SKM-1 treated with dmso at 0.1 percent for 144 hours (cell line): ENCODE results near the gene MTREX.
A peak's percentile ranks its signal among the peaks of the same experiment; 100 is the strongest.

Experiments used
- DNase-seq: peaks from one replicate; lab custom pipeline; 2025; ENCODE audit not compliant: unreplicated experiment; lab: John Stamatoyannopoulos, UW

MTREX gene

DNA sequence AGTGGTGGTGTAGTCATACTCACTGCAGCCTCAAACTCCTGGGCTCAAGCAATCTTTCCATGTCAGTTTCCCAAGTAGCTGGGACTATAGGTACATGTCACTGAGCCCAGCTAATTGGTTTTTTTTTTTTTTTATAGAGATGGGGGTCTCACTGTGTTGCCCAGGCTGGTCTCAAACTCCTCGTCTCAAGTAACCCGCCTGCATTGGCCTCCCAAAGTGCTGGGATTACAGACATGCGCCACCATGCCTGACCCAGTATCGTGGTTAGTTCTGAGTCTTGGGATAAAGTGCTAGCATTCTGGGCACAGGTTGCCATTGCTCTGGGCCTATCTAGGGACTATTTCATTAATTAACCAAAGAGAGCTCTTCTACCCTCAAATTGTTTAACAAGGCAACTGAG, 118.7 kb downstream of the MTREX start:
- no peak for DNase-seq

DNA sequence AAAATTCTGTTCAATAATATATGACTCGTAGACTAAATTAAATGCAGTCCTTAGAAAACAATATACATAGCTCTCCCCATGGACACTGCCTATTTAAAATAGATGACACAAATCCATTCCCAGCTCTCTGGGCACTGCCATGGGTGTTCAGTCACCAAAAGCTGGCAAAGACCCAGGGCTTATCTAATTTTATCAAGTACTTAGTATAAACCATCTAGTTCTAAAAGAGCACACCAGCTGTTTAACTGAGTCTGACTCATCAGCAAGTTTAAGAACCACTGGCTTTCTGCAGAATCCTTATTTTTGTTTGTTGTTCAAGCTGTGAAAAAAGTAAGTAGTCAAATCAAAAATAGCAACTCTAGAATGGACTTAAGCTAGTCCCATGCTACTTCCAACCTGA, 119.4 kb downstream of the MTREX start:
- no peak for DNase-seq

DNA sequence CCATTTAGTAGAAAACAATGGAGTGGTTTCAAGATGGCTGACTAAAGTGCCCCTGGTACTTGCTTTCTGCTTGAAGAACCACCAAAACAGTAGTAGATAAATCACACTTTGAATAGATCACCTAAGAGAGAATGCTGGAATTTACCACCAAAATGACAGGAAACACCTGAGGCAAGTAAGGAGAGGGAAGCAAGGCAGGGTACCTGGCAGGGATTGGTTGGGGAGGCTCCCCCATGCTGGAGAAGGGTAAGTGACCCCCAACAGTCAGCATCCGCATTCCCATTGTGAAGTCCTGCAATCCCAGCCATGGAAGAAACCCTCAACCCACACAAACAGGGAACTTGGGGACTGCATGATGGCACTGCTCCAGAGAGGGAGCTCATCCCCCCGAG, 121.4 kb downstream of the MTREX start:
- DNase-seq = no peak

DNA sequence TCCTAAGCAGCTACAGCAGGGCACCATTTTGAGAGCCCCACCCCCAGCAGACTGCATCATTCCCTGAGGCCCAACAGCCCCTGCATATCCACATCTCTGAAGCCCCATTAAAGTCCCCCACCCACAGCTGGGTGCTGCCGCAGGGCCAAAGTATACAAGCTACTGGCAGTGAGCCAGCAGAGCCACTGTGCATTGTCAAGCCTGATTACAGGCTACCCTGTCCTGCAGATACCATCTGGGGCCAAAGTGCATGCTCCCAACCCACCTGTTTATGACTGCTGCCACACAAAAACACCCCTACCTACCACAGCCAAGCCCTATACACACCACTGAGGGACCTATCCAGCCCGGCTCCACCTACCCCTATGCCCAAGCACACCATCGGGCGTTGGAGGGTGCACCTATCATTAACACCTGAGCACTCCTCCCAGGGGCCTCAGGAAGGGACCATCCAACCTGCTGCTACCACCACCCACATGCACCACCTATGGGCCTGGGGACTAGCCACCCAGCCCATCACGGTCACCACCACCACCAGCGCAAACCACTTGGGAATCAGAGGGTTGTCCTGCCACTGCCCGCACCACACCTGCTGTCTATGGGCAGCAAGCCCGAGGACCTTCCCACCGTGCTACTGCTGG, 121.9 kb downstream of the MTREX start:
- no peak for DNase-seq

DNA sequence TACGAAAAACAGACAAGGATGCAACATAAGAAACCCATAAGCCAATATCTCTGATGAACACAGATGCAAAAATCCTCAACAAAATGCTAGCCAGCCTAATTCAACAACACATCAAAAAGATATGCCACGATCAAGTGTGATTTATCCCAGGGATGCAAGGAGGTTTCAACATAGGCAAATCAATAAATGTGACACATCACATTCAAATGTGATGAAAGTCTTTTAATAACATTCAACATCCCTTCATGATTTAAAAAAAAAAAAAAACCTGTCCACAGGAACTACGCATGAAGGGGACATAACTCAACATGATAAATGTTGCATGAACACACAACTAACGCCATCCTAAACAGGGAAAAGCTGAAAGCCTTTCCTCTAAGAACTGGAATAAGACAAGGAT, 124.8 kb downstream of the MTREX start:
- DNase-seq = no peak

DNA sequence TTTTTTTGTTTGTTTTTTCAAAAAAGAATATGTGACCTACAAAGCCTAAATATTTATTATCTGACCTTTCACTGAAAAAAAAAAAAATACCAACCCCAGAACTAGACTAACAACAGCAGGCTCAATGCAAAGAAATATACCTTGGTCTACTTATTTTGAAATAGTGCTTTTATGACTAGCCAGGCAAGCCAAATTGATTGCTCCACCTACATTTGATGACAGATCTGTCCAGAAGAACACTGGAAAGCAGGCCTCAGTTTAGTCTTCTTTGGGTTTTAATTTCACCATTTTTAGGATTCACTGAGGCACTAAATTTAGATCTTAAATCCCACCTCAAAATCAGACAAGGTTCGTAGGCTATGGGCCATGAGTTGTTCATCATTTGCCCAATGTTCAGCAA, 129.7 kb downstream of the MTREX start:
- DNase-seq = no peak

DNA sequence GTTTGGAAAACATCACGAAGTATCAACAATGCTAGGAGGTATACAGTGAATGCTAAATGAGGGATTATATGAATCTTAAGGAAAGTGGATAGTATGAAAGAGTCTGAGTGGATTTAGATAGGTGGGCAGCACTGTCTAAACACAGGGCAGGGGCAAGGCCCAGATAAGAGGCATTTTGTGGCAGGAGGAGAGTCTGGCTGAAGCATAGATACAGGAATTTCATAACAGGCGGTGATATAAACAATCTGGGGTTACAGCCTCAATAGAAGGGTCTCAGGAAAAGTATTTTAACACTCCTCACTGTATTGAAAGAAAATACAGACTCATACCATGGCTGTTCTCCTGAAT, 130.0 kb downstream of the MTREX start:
- DNase-seq = no peak

DNA sequence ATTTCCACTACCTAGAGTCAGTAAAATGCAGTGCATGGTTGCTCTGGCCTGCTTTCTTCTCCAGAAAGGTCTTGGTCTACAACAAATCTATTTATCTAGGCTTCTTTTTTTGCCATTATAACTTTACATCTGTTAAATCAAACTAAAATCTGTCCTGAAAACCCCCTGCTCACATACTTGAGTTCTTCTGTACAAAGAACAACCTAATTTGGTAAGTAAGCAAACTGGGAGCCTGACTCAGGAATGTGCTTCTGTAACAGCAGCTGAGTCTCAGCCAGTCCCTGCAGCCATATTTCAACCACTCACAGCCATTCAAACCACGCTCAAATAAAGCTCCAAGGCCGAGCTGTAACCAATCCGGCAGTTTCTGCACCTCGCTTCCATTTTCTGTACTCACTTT, 131.2 kb downstream of the MTREX start:
- DNase-seq = no peak

DNA sequence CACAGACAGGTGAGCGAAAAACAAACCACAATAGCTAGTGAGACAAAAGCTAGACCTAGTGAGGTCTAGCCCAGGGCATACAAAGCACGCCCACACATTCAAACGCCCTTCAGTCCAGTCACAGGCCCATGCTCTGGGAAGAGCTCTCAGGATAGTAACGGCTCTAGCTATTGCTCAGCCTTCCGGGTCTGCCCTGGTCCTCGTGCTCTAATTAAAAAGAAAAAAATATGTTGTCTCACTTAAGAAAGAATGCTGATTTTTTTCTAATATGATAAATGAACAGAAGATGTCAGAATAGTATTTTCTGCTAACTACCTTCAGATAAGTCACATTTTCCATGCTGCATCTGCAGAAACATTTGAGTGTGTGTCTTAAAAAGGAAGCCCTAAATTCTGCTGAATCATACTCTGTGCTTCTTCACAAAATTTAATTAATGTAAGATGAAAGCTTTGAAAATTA, 132.4 kb downstream of the MTREX start:
- no peak for DNase-seq

DNA sequence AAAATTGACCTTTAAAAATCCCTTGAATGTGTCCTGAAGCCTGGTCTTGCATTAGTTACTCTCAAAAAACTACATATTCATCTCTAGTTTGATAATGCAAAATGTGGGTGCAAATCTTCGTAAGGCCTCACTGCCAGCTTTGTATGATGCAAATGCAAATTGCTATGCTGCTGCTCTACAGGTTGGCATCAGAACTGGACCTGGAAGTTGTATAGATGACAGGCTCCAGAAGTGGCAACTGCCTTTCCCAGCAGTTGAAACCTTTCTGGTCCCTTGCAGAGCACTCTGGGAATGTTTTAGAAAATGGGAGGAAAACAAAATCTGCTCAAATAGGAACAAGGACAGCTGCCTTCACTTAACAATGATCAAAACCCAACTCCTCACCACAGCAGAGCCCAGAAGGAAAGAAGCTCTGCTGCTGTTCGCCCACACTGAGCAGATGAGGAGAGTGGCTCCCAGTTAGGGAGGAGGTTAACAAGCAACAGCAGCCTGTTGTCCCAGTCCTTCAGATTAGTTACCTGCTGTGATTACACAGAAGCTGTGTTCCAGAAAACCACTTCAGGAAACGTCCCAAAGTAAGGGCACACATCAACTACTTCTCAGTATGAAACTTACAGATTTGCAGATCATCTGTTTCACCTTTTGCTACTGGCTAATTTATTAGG, 133.4 kb downstream of the MTREX start:
- no peak for DNase-seq

DNA sequence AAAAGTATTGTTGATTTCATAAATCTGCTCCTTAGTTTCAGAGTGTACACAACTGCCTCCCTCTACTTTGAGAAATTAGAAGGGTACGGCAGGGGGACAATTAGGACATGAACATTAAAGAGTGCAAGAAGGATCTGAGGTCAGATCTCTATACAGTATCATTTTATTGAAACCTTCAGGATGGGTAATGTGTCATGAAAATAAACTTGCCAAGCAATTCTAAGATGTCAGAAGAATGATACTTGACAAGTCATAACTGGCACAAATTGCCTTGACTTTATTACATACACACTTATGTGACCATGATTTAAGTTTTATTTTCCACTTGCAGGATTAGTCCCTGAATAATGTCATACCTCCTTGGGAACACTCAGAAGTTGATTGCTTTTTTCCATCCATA, 134.2 kb downstream of the MTREX start:
- no peak for DNase-seq

DNA sequence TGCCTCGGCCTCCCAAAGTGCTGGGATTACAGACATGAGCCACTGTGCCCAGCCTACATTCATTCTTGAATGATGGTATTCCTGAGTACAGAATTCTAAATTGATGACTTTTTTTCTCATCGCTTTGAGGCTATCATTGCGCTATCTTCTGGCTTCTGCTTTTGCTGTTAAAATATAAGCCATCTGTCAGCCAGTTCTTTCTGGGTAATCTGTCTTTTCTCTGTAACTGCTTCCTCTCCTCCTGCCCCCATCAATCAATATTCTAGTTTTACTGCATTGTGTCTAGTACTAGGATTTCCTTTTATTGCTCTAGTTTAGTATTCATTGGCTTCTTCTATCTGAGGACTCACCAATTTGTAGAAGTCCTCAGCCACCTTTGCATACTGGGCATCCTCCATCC, 138.0 kb downstream of the MTREX start:
- no peak for DNase-seq

DNA sequence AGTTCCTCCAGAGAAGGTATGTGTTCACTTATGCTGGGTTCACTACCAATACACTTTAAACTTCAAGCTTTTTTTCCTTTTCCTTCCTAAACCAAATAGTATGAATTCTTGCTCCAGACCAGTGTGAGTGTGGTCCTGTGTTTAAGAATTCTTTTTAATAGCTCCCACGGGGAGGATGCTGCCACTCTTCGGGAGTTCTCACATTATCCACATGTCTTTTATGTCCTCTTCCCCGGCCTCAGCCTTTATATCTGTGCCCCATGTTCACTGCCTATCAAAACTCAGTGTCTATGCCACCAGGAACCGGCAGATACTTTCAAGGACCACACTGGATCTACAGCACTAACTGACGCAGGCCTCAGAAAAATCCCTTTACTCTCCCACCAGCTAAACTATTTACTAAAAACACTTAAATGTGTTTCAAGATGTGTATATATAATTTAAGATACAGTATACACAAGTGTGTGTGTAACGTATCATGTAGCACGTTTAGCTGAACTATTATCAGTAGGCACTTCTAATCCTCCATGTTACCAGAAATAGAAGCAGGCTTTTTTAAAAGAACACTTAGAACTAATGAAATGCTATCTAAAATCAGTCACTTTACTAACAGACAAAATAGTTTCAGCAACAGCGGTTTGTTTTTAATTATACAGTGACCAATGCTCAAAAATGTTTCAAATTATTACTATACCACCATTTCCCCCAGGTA, 139.0 kb downstream of the MTREX start:
- DNase-seq = no peak

DNA sequence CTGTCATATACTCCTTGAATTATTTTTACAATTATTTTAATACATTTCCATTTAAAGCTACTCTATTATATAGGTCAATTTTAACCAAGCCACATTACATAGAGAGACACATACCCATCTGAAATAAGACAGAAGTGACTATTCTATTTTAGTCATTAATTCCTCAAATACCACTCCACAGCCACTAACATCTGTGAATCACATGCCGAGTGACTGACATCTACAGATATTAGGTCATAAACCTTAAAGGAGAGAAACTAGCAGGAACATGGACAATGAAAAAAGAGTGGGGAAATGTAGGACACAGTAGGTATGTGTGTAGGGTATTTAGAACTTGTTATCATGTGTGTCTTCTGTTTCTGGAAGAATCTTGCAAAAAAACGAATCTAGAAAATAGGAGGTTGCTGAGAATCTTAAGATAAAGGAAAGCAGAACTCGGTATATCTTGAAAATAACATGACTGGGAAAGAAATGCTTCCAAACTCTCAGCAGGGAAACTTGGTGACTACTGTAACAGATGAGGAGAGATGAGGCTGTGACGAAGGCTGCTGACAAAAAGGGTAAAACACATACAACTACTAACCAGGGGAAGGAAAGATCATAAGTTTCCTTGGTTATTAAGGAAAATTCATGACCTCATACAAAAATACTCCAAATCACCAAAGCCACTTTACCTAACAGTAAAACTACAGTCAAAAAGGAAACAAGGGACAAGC, 142.4 kb downstream of the MTREX start:
- no peak for DNase-seq

DNA sequence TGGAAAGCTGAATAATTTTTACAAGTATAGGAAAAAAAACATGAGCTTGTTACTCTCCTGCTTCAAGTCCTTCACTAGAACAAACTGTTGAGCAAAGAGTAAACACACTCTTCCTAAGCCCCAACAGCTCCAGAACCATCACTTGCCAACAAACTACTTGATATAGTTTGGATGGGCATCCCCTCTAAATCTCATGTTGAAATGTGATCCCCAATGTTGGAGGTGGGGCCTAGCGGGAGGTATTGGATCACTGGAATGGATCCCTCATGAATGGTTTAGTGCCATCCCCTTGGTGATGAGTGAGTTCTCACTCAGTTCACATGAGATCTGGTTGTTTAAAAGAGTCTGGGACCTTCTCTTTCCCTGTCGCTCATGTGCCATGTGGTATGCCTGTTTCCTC, 144.2 kb downstream of the MTREX start:
- no peak for DNase-seq

DNA sequence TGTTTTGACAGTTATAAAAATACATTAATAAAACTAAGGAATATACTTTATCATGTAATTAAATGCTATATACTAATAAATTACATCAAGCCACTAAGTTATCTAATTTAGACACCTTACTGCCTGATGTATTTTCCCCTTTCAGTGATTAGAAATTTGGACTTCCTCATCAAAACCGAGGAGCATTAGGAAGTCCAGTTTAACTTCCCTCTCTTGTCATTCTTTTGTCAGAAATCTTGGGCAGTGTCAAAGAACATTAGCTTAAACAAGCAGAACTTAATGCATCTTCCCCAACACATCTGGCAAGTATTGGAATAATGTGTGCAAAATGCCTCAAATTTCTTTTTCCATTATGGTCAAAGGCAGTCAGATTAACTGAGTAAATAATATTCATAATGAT, 145.4 kb downstream of the MTREX start:
- peak; percentile 15 for DNase-seq

DNA sequence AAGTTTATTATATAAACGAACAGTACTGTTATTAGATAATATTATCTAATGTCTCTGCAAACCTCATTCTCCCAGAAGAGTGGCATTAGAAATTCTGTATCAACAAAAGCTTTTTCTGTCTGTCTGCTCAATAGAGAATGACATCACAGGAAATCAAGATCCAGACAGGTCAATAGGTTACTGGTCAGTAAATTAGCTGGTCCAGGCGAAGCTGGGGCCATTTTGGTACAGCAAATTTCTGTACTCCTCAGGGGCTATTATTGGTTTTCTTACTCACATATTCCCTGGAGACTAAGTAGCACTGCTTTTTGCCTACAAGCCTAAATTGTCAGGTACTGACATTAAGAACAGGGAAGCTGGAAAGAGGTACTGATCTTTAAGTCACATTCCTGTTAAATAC, 146.5 kb downstream of the MTREX start:
- no peak for DNase-seq

DNA sequence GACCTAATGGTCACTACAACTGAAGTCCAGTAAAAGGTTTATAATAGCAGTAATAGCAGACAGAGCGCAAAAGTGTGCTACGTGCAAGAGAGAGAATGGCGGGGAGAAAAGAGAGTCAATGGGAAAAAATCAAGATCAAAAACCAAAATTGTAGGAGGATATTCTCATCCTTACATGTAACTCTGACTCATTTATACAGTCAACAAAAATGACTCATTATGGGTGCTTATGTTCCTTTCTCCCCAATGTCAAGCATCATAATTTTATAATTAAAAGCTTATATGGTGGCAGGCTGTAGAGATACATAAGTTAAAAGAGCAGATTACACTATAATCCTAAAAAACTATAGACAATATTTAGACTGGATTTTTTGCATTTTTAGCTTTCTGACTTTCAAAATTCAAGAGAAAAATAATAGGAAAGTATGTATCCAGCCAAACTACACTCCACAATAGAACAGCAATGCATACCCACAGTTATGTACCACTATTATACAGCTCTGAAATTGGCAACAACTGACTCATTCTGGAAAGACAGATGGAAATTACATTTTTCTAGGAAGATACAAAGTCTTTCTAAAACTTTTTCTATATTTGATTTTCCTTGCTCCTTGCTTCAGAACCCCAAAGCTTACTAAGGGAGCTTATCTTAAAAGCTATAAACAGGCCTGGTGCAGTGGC, 148.6 kb downstream of the MTREX start:
- no peak for DNase-seq

DNA sequence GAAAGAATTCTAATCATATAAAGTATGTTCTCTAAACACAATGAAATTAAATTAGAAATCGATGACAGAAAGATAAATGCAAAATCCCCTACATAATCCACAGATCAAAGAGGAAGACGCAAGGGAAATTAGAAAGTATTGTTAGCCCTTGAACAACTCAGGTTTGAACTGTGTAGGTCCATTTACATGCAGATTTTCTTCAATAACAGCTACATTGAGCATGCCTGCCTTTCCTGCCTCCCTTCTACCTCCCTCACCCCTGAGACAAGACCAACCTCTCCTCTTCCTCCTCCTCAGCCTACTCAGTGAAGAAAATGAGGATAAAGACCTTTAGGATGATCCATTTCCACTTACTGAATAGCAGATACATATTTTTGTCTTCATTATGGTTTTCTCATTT, 151.8 kb downstream of the MTREX start:
- DNase-seq = no peak

DNA sequence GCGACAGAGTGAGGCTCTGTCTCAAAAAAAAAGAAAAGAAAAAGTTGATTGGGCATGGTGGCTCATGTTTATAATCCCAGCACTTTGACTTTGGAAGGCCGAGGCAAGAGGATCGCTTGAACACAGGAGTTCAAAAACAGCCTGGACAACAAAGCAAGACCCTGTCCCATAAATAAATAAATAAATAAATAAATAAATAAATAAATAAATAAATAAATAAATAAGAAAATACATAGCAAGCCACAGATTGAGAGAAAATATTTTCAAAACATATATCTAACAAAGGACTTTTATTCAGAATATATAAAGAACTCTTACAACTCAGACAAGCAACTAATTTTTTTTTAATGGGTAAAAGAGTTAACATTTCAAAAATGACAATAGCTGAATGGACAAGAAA, 155.8 kb downstream of the MTREX start:
- no peak for DNase-seq

DNA sequence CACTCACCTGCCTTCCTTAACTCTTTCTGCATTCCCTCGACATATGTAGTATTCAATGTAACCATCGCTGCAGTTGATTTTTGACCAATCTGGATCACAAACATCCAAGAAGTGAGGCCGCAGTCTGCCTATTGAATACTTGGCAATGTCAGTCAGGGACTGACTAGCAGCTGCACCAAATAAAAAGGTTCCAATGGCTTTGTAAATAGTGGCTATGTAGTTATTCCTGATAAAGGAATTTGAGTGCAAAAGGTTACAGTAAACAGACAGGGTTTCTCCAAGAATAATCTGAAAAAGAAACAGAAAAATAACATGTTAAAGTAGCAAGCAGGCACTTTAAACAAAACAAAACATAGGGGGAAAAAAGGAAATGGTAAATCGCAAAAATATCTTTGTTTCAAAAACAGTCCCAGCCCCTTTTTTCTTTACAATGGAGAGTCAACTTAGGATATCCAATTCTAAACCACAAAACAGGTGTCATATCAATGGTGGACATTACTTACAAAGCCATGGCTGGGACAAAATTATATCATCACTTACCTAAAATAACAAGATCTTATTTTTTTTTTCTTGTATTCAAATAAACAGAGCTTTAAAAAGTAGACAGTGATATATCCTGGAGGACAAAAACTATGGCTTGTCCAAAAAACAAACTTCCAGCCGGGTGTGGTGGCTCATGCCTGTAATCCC, 160.2 kb downstream of the MTREX start:
- no peak for DNase-seq
